Measurements from ENCODE around the gene MCOLN1.

MCOLN1 gene

DNA sequence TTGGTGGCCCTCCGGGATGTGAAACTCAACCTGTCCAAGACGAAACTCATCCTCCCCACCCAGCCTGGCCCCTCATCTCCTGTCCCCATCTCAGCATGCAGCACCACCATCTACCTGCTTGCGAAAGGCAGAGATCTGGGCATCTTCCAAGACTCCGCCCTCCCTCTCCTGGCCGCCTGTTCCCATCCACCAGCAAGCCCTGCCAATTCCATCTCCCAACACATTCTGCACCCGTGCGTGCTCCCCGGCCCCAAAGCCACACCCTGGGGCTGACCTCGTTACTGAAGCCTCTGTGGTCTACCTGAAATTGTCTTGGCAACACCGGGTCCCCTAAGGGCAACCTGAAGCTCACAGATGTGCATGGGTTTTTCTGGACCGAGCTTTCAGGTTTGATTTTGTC is 60.0 kb downstream of the MCOLN1 start:
- Histone ChIP-seq H2AFZ (no peak overlapping the region), H3K4me1 (no peaks in the 10 kb centered on the region), H3K9me3 (ENCODE audit: control insufficient read depth, low read length) (no peaks in the 10 kb centered on the region), H3K36me3 (ENCODE audit: control insufficient read depth, insufficient read depth, low read length) (no peaks in the 10 kb centered on the region), H3K4me2 (ENCODE audit: low read length) (no peak overlapping the region), H3K79me2 (no peaks in the 10 kb centered on the region), H3K27ac (no peak overlapping the region), H3K9ac (no peak overlapping the region), H3K4me3 (ENCODE audit: low read depth, low read length) (no peak overlapping the region), H3K27me3 (ENCODE audit: control insufficient read depth, insufficient read depth, low read length) (no peaks in the 10 kb centered on the region)
- TF ChIP-seq, protein P1, sequence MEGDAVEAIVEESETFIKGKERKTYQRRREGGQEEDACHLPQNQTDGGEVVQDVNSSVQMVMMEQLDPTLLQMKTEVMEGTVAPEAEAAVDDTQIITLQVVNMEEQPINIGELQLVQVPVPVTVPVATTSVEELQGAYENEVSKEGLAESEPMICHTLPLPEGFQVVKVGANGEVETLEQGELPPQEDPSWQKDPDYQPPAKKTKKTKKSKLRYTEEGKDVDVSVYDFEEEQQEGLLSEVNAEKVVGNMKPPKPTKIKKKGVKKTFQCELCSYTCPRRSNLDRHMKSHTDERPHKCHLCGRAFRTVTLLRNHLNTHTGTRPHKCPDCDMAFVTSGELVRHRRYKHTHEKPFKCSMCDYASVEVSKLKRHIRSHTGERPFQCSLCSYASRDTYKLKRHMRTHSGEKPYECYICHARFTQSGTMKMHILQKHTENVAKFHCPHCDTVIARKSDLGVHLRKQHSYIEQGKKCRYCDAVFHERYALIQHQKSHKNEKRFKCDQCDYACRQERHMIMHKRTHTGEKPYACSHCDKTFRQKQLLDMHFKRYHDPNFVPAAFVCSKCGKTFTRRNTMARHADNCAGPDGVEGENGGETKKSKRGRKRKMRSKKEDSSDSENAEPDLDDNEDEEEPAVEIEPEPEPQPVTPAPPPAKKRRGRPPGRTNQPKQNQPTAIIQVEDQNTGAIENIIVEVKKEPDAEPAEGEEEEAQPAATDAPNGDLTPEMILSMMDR (IDR thresholded peaks at IDR 0.05): no peak

Measured in parathyroid adenoma (tissue), 2 donors.